ENCODE results near the gene HSD17B8.

HSD17B8 gene

DNA sequence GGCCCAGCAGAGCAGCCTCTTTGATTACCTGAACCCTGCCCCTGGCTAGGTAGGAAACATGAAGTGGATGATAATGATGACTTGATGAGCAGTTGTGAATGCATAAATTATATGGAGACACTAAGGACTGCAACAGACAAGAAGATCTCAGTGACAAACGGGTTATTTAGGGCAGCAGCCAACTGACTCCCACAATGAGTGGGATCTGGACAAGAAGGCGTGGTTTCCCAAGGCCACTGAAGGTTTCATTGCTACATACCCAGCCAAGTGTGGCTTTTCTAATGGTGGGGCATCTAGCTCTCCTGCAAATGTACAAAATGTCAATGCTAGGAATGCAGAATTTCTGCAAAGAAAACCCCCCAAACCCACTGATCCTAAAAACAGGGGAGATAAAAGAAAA lies 33.3 kb downstream of the HSD17B8 start:
- no peak for DNase-seq
- Histone ChIP-seq H3K27ac (no peak overlapping the region), H3K4me1 (no peaks in the 10 kb centered on the region), H3K36me3 (no peaks in the 10 kb centered on the region), H3K9me3 (no peaks in the 10 kb centered on the region), H3K27me3 (peaks cover 0 to 54% of the 10 kb centered on the region in 2 donors), H3K4me3 (no peak overlapping the region)
- intact Hi-C loops (cut with DNase I; ENCODE audit: low total_unique reads) = no loop called here
- TF ChIP-seq, protein P1, sequence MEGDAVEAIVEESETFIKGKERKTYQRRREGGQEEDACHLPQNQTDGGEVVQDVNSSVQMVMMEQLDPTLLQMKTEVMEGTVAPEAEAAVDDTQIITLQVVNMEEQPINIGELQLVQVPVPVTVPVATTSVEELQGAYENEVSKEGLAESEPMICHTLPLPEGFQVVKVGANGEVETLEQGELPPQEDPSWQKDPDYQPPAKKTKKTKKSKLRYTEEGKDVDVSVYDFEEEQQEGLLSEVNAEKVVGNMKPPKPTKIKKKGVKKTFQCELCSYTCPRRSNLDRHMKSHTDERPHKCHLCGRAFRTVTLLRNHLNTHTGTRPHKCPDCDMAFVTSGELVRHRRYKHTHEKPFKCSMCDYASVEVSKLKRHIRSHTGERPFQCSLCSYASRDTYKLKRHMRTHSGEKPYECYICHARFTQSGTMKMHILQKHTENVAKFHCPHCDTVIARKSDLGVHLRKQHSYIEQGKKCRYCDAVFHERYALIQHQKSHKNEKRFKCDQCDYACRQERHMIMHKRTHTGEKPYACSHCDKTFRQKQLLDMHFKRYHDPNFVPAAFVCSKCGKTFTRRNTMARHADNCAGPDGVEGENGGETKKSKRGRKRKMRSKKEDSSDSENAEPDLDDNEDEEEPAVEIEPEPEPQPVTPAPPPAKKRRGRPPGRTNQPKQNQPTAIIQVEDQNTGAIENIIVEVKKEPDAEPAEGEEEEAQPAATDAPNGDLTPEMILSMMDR (IDR thresholded peaks at IDR 0.05) = no peak

DNA sequence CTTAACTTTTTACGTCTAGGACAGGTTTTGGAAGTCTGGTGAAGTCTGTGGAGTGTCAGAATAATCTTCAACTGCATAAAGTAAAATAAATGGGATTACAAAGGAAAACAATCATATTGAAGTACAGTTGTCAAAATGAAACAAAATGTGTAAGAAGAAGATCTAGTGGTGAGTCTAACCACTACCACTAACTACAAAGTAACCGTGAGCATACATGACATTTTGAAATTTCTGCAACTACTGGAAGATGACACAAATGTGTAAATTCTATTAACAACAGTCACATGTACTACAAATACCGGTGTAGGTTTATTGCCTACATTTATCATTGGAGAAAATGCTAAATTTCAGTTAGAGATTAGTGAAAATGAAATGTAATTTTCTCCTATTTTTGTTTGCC lies 37.5 kb downstream of the HSD17B8 start:
- peaks cover 0 to 49% of the 10 kb centered on the region in 2 donors for H3K27me3 ChIP-seq
- intact Hi-C loops (cut with DNase I; ENCODE audit: low total_unique reads) = no loop called here
- H3K4me1 ChIP-seq = no peaks in the 10 kb centered on the region
- H3K27ac ChIP-seq = no peak overlapping the region
- H3K9me3 ChIP-seq = no peaks in the 10 kb centered on the region
- no peak overlapping the region for H3K4me3 ChIP-seq
- no peaks in the 10 kb centered on the region for H3K36me3 ChIP-seq
- TF ChIP-seq, protein P1 (IDR thresholded peaks at IDR 0.05) = no peak
- DNase-seq = no peak

DNA sequence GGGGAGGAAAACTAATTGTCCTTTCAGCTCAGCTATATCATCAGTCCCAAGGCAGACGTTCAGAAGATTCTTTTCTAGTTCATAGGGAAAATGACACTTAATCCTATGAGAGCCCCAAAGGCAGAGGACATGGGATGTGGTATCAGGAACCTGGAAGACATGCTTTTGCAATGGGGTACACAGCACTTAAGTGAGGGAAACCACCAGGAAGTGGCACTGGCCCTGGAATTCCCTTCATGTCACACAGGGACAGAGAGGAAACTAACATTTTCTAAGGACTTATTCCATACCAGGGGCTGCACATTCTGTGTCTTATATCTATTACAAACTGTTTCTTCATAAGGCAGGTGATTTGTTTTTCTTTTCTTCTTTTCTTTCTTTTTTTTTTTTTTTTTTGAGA lies 39.0 kb downstream of the HSD17B8 start:
- TF ChIP-seq, protein P1 (IDR thresholded peaks at IDR 0.05) = no peak
- intact Hi-C loops (cut with DNase I; ENCODE audit: low total_unique reads) = no loop called here

DNA sequence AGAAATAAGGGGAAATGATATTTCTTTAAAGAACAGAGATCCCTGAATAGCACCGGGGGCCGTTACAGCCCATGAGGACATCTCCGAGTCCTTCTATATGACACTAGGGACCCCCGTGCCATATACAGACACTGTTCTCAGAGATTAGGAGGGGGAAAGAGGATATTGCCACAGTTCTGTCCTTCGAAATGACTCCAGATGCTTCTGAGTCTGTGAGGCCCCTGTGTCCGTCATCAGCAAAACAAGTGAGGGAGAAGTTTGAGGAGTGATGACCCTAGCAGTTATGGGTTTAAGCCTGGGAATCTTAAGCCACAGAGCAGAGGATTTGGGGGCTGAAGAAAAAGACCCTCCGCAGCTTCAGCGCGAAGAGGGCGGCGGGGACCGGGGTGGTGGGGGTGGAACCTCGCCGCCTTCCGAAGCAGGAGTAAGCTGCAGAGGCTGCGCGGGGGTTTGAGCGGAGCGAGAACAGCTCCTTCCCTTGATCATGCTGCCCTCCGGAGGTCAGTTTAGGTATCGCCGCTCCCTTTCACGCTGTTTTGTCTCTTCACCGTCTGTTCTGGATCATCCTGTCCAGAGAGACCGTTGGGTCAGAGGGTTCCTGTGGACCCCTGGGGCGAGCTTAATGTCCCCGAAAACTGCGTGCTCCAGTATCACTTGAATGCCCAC lies 43.7 kb downstream of the HSD17B8 start:
- H3K27ac ChIP-seq = peak overlapping the region; percentile 92 to 97
- intact Hi-C loops (cut with DNase I; ENCODE audit: low total_unique reads) = loop anchor here (5.0 kb wide), 4 partner anchors 36 to 236 kb away; no protein-coding TSS in a partner anchor

More for the DNA sequence above, 39.0 kb downstream of the HSD17B8 start:
- Histone ChIP-seq H3K4me3 (no peak overlapping the region), H3K27me3 (peaks cover 0 to 40% of the 10 kb centered on the region in 2 donors), H3K9me3 (no peaks in the 10 kb centered on the region), H3K36me3 (no peaks in the 10 kb centered on the region), H3K4me1 (peaks cover 0 to 5% (median 3%) of the 10 kb centered on the region in 4 donors), H3K27ac (no peak overlapping the region)
- DNase-seq = peak in 1 of 2 donors; percentile 29

DNA sequence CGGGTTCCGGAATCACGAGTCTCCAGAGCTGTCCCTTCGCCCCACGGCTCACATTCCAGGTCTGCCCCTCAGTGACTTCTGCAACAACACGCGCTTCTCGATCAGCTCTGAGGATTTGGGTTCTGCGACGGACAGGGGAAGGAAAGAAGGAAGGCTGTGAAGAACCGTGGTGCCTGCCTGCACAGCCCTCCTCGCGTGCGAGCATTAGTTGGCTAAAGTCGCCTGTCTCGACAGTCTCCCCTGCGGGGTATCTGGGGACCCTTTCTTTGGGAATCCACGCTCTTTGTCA lies 44.1 kb downstream of the HSD17B8 start:
- no peaks in the 10 kb centered on the region for H3K9me3 ChIP-seq
- DNase-seq = no peak
- peak overlapping the region; percentile 58 to 79 for H3K4me3 ChIP-seq
- peaks cover 0 to 17% of the 10 kb centered on the region in 2 donors for H3K27me3 ChIP-seq
- H3K4me1 ChIP-seq = peaks cover 0 to 28% (median 20%) of the 10 kb centered on the region in 4 donors
- peaks cover 5 to 19% (median 6%) of the 10 kb centered on the region in 3 donors for H3K36me3 ChIP-seq
- peak overlapping the region; percentile 92 to 97 for H3K27ac ChIP-seq
- TF ChIP-seq, protein P1 (IDR thresholded peaks at IDR 0.05) = no peak
- intact Hi-C loops (cut with DNase I; ENCODE audit: low total_unique reads) = loop anchor here (5.0 kb wide), 4 partner anchors 36 to 236 kb away; no protein-coding TSS in a partner anchor

More for the DNA sequence above, 43.7 kb downstream of the HSD17B8 start:
- H3K4me3 ChIP-seq = peak overlapping the region; percentile 58 to 79
- peaks cover 0 to 17% of the 10 kb centered on the region in 2 donors for H3K27me3 ChIP-seq
- H3K9me3 ChIP-seq = no peaks in the 10 kb centered on the region
- H3K36me3 ChIP-seq = peaks cover 5 to 17% (median 6%) of the 10 kb centered on the region in 3 donors
- H3K4me1 ChIP-seq = peaks cover 0 to 28% (median 20%) of the 10 kb centered on the region in 4 donors
- TF ChIP-seq, protein P1 (IDR thresholded peaks at IDR 0.05) = peak; percentile 97 to 100
- peak; percentile 88 to 91 for DNase-seq

Measured in tibial artery (tissue), 4 donors.